K562 (cell line): ENCODE data around the gene PRMT5. TPM values are rescaled to one million over a fixed set of nuclear protein-coding genes. Genes with fewer than 3 reads are reported as not detected.

Experiments
- BCL6 ChIP-seq: fragments of 250-450 bp; sonication (Bioruptor Pico); IDR thresholded peaks from 2 replicates; pipeline ENCODE4 v1.4.0; 2020
- BRD9 ChIP-seq: fragments of 450-650 bp; IDR thresholded peaks from 2 replicates; pipeline ENCODE4 v1.6.1; 2018; ENCODE audit warnings: low read depth; ENCODE audit not compliant: partially characterized antibody
- ETS2 ChIP-seq: IDR thresholded peaks from 2 replicates; pipeline ENCODE4 v1.6.1; 2016; ENCODE audit warnings: borderline replicate concordance, missing genetic modification characterization, mild to moderate bottlenecking, moderate library complexity, missing compliant biosample characterization; ENCODE audit not compliant: poor library complexity, severe bottlenecking
- FOXK2 ChIP-seq, 2 experiments: fragments of 450-650 bp; IDR thresholded peaks in 1 of 2; conservative IDR thresholded peaks in 1 of 2; 2 replicates each; pipeline ENCODE4 v1.6.1; 2016; ENCODE audit warnings: low read depth in 2 of 2, mild to moderate bottlenecking in 1 of 2
- HMG20B ChIP-seq: fragments of 250-450 bp; sonication (Bioruptor Pico); IDR thresholded peaks from 2 replicates; pipeline ENCODE4 v1.5.0; 2021; ENCODE audit warnings: mild to moderate bottlenecking
- HOMEZ ChIP-seq: fragments of 250-450 bp; sonication (Bioruptor Pico); IDR thresholded peaks from 2 replicates; pipeline ENCODE4 v1.4.0; 2020; ENCODE audit warnings: mild to moderate bottlenecking, moderate library complexity
- NEUROD1 ChIP-seq: fragments of 150-350 bp; IDR thresholded peaks from 2 replicates; pipeline ENCODE4 v1.6.1; 2014; ENCODE audit warnings: borderline replicate concordance, low read length, low read depth; ENCODE audit not compliant: partially characterized antibody
- NKRF ChIP-seq: fragments of 450-650 bp; IDR thresholded peaks from 2 replicates; pipeline ENCODE4 v1.6.1; 2016; ENCODE audit warnings: borderline replicate concordance
- NR3C1 ChIP-seq: sonication (generic); formaldehyde crosslinking; IDR thresholded peaks from 2 replicates; pipeline ENCODE4 v1.8.1; 2022; ENCODE audit warnings: missing genetic modification reagents
- PTBP1 ChIP-seq: fragments of 200-400 bp; formaldehyde crosslinking; IDR thresholded peaks from 2 replicates; pipeline ENCODE4 v1.6.1; 2017; ENCODE audit warnings: low read depth, low read length
- RBBP5 ChIP-seq: fragments of 200-600 bp; sonication (generic); IDR thresholded peaks from 2 replicates; pipeline ENCODE4 v1.6.1; 2012; ENCODE audit warnings: borderline replicate concordance, mild to moderate bottlenecking, low read length, control low read depth, inconsistent platforms; ENCODE audit not compliant: insufficient read depth, poor library complexity, severe bottlenecking
- SIN3B ChIP-seq: fragments of 450-650 bp; IDR thresholded peaks from 2 replicates; pipeline ENCODE4 v1.6.1; 2017; ENCODE audit warnings: low read depth, mild to moderate bottlenecking, moderate library complexity
- TRIM28 ChIP-seq: fragments of 450-650 bp; IDR thresholded peaks from 2 replicates; pipeline ENCODE4 v1.6.1; 2017
- TSC22D4 ChIP-seq: fragments of 450-650 bp; IDR thresholded peaks from 2 replicates; pipeline ENCODE4 v1.6.1; 2016; ENCODE audit warnings: missing genetic modification characterization, missing biosample characterization, control low read depth
- ZBTB11 ChIP-seq, 3 experiments: fragments of 200-800 bp in 1 of 3; fragments of 250-450 bp in 1 of 3; fragments of 450-650 bp in 1 of 3; sonication (Bioruptor Pico) in 1 of 3; sonication (Bioruptor generic) in 1 of 3; formaldehyde crosslinking in 1 of 3; IDR thresholded peaks; 2 replicates each; pipeline versions ENCODE4 v1.6.1 to v1.8.0; 2016 to 2022; ENCODE audit warnings: mild to moderate bottlenecking in 2 of 3, missing genetic modification characterization in 2 of 3, missing compliant biosample characterization in 1 of 3, moderate library complexity in 1 of 3
- ZBTB17 ChIP-seq: fragments of 450-650 bp; formaldehyde crosslinking; IDR thresholded peaks from 2 replicates; pipeline ENCODE4 v1.4.0; 2020; ENCODE audit warnings: mild to moderate bottlenecking
- ZNF12 ChIP-seq: sonication (generic); formaldehyde crosslinking; IDR thresholded peaks from 2 replicates; pipeline ENCODE4 v1.4.0; 2020; ENCODE audit warnings: mild to moderate bottlenecking, missing genetic modification reagents
- ZNF197 ChIP-seq: fragments of 200-800 bp; sonication (Bioruptor generic); IDR thresholded peaks from 2 replicates; pipeline ENCODE4 v1.6.1; 2016; ENCODE audit warnings: low read depth, missing genetic modification characterization, missing compliant biosample characterization
- ZNF277 ChIP-seq: fragments of 250-450 bp; sonication (Bioruptor Pico); IDR thresholded peaks from 2 replicates; pipeline ENCODE4 v1.8.0; 2022; ENCODE audit warnings: inconsistent platforms, mild to moderate bottlenecking, moderate library complexity, borderline replicate concordance
- polyA plus RNA-seq, 8 experiments: library from polyadenylated mRNA; depleted of rRNA in 4 of 8; stranded (reverse) in 5 of 8; unstranded in 3 of 8; fragments of >200 nt; fragmentation: Nextera tagmentation in 2 of 8; fragmentation: Illumina TruSeq in 1 of 8; extraction: Ambion mirVana in 2 of 8; extraction: Trizol in 1 of 8; gene quantifications; 2 replicates each; pipeline versions ENCODE4 v1.2.1 to v1.2.3, GENCODE V29; 2011 to 2014; ENCODE audit warnings: inconsistent platforms in 1 of 8, missing spikeins in 1 of 8
- total RNA-seq, 7 experiments: library from RNA; depleted of rRNA in 6 of 7; stranded (reverse); fragments of >200 nt in 6 of 7; fragmentation: Illumina TruSeq in 2 of 7; extraction: Trizol in 2 of 7; gene quantifications; 2 replicates each; pipeline versions ENCODE4 v1.2.1 to v1.2.3, GENCODE V29; 2011 to 2021; ENCODE audit warnings: low replicate concordance in 1 of 7

PRMT5 gene
- total and polyA plus RNA-seq, 9 of the 15 experiments (the other 6 are each of a cell fraction or from before 2014, with no cell fraction given) = 114 to 552 (median 222) TPM

GRCh38 chr14:22918804-22919600 is 10.2 kb downstream of the PRMT5 start, which contains the start of gene RBM23 (continued):
- no peak for TF ChIP-seq HOMEZ (CRISPR knock-in tag)
- 0 out of 6 replicates have a peak, but pooled peaks of 1 of the 3 experiments have one; percentile 37 for TF ChIP-seq ZBTB11 (CRISPR knock-in tag; IDR thresholded peaks at IDR 0.05)
- no peak for TF ChIP-seq ZNF277 (CRISPR knock-in tag)
- TF ChIP-seq HMG20B (CRISPR knock-in tag) = no peak
- no peak for TF ChIP-seq ZBTB17 (CRISPR knock-in tag)
- TF ChIP-seq RBBP5 = peak; percentile 66
- no peak for TF ChIP-seq ZNF197 (CRISPR knock-in tag)
- TF ChIP-seq TRIM28 = no peak
- no peak for TF ChIP-seq ETS2 (tag)
- TF ChIP-seq NKRF = no peak
- peak; percentile 63 to 84; a peak in 3 of 4 replicates for TF ChIP-seq FOXK2 (conservative IDR thresholded peaks at IDR 0.05 in 1 of 2, IDR thresholded peaks at IDR 0.05 in 1 of 2; ENCODE audit: low read depth in 2 of 2)
- TF ChIP-seq SIN3B = peak; percentile 76
- TF ChIP-seq TSC22D4 (tag) = no peak
- TF ChIP-seq PTBP1 = no peak
- TF ChIP-seq BRD9 = no peak
- no peak for TF ChIP-seq NEUROD1
- TF ChIP-seq BCL6 = no peak
- TF ChIP-seq NR3C1 = no peak
- TF ChIP-seq ZNF12 (CRISPR knock-in tag) = no peak
